ENCODE data around the gene CWC27.

- no peak for TF ChIP-seq POLR2AphosphoS5 (IDR thresholded peaks at IDR 0.05; ENCODE audit: low read depth, low read length)
- TF ChIP-seq POLR2A (IDR thresholded peaks at IDR 0.05; ENCODE audit: low read depth, low read length): no peak
These were observed 279.4 kb downstream of the CWC27 start for GRCh38 chr5:65047948-65048690.
